ENCODE results near the gene ZNF219. TPM values are rescaled to one million over a fixed set of nuclear protein-coding genes. Genes with fewer than 3 reads are reported as not detected.

ZNF219 gene
- total RNA-seq, 1 donor from 2014 or later = 1.6 TPM

DNA sequence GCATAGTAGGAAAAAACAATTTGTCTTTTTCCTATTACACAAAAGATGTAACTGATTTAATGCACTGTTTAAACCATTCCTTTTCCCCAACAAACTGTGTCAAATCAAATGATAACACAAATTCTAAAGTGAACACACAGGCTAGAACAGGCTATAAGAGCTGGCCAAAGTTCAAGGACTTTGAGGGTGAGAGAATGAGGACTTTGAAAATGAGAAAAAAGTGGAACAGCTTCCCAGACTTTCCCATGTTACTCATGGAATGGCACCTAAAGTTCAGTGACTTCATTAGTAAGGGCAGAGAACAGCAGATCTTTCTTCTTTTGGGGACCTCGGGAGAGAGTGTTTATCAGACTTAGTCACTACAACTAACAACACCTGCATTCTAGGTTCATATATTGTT is 25.0 kb upstream of the ZNF219 start:
- POLR2A ChIA-PET = no interaction called here
- ATAC-seq (ENCODE audit: low read depth) = no peak

GRCh38 chr14:21121122-21121521 is 22.7 kb upstream of the ZNF219 start:
- H3K27me3 Mint-ChIP-seq = peaks cover 32% of the 10 kb centered on the region
- no peaks in the 10 kb centered on the region for H3K36me3 Mint-ChIP-seq (ENCODE audit: low read depth)
- H3K4me3 Mint-ChIP-seq = no peak overlapping the region
- H3K9me3 Mint-ChIP-seq = peaks cover 5% of the 10 kb centered on the region
- TF ChIP-seq CTCF (IDR thresholded peaks at IDR 0.05) = no peak
- CTCF ChIA-PET = no interaction called here
- POLR2A ChIA-PET = no interaction called here
- H3K4me1 Mint-ChIP-seq = no peaks in the 10 kb centered on the region
- no peak for ATAC-seq (ENCODE audit: low read depth)
- DNase-seq = no peak
- intact Hi-C loops (cut with micrococcal nuclease) = no loop called here
- no peak overlapping the region for H3K27ac Mint-ChIP-seq

More for the DNA sequence above, 25.0 kb upstream of the ZNF219 start:
- CTCF ChIA-PET = interaction anchor here (1.1 to 2.2 kb wide), 4 partner anchors 13 to 108 kb away, joined by 3 to 4 read pairs (median 3); no protein-coding TSS in a partner anchor
- Mint-ChIP-seq H3K4me1 (no peaks in the 10 kb centered on the region), H3K36me3 (ENCODE audit: low read depth) (no peaks in the 10 kb centered on the region), H3K27ac (no peak overlapping the region), H3K27me3 (peaks cover 42% of the 10 kb centered on the region), H3K4me3 (no peak overlapping the region), H3K9me3 (peaks cover 7% of the 10 kb centered on the region)
- intact Hi-C loops (cut with micrococcal nuclease) = no loop called here
- no peak for TF ChIP-seq CTCF (IDR thresholded peaks at IDR 0.05)
- no peak for DNase-seq

DNA sequence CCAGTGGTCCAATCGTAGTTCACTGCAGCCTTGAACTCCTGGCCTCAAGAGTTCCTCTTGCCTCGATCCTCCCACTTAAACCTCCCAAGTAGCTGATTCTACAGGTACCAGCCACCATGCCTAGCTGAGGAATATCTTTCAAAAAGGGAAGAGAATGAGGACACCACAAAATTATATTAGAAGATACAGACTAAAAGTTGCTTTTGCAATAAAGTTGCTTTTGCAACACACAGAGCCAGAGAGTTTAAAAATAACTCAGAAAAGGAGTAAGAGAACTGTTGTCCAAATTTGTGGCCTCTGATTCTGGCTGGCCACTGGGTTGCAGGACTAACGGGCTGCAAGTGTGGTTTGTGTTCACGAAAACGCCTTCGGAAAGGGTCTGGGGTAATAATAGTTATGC is 22.2 kb upstream of the ZNF219 start:
- POLR2A ChIA-PET = no interaction called here
- intact Hi-C loops (cut with micrococcal nuclease) = no loop called here
- no peak overlapping the region for H3K4me3 Mint-ChIP-seq
- H3K9me3 Mint-ChIP-seq = peaks cover 5% of the 10 kb centered on the region
- peaks cover 28% of the 10 kb centered on the region for H3K27me3 Mint-ChIP-seq
- DNase-seq (no peak), ATAC-seq (ENCODE audit: low read depth) (no peak)
- no peaks in the 10 kb centered on the region for H3K36me3 Mint-ChIP-seq (ENCODE audit: low read depth)
- no peak overlapping the region for H3K27ac Mint-ChIP-seq
- no peaks in the 10 kb centered on the region for H3K4me1 Mint-ChIP-seq
- CTCF ChIA-PET = no interaction called here
- no peak for TF ChIP-seq CTCF (IDR thresholded peaks at IDR 0.05)

DNA sequence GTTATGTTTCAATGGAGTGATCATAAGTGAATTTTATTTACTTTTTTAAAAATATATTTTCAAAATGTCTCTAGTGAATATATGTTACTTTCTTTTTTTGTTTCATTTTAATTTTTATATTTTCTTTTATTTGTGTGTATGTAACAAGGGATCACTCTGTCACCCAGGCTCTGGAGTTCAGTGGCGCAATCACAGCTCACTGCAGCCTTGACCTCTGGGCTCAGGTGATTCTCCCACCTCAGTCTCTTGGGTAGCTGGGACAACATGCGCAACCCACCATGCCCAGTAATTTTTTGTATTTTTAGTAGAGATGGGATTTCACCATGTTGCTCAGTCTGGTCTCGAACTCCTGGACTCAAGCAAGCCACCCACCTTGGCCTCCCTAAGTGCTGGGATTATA is 20.5 kb upstream of the ZNF219 start:
- ChIA-PET CTCF (no interaction called here), POLR2A (no interaction called here)
- no peak for DNase-seq
- Mint-ChIP-seq H3K4me1 (no peaks in the 10 kb centered on the region), H3K27me3 (peaks cover 25% of the 10 kb centered on the region), H3K36me3 (ENCODE audit: low read depth) (no peaks in the 10 kb centered on the region), H3K4me3 (no peak overlapping the region), H3K27ac (no peak overlapping the region), H3K9me3 (no peaks in the 10 kb centered on the region)
- intact Hi-C loops (cut with micrococcal nuclease) = no loop called here
- no peak for TF ChIP-seq CTCF (IDR thresholded peaks at IDR 0.05)
- ATAC-seq (ENCODE audit: low read depth) = no peak

GRCh38 chr14:21113369-21113768 is 14.9 kb upstream of the ZNF219 start:
- DNase-seq (no peak), ATAC-seq (ENCODE audit: low read depth) (no peak)
- intact Hi-C loops (cut with micrococcal nuclease) = no loop called here
- TF ChIP-seq CTCF (IDR thresholded peaks at IDR 0.05) = no peak
- ChIA-PET CTCF (interaction anchor here (14.7 kb wide), 1 partner anchor 98 kb away, joined by 257 read pairs; no protein-coding TSS in a partner anchor), POLR2A (no interaction called here)
- H3K9me3 Mint-ChIP-seq = no peaks in the 10 kb centered on the region
- H3K36me3 Mint-ChIP-seq (ENCODE audit: low read depth) = no peaks in the 10 kb centered on the region
- H3K4me3 Mint-ChIP-seq = no peak overlapping the region
- H3K27me3 Mint-ChIP-seq = peaks cover 3% of the 10 kb centered on the region
- H3K27ac Mint-ChIP-seq = no peak overlapping the region
- no peaks in the 10 kb centered on the region for H3K4me1 Mint-ChIP-seq
